ENCODE results near the gene CPT1A. TPM values are rescaled to one million over a fixed set of nuclear protein-coding genes. Genes with fewer than 3 reads are reported as not detected.

The CPT1A gene
- total RNA-seq, 2 experiments from 2014 or later: 28.8 to 32.9 TPM

GRCh38 chr11:68847395-68847794 is 5.7 kb upstream of the CPT1A start:
- POLR2A ChIA-PET: no interaction called here
- H3K4me1 Mint-ChIP-seq (ENCODE audit: low read depth): peaks cover 12% of the 10 kb centered on the region
- CTCF ChIA-PET: no interaction called here
- no peak overlapping the region for H3K4me3 Mint-ChIP-seq
- intact Hi-C loops (cut with micrococcal nuclease): loop anchor here (10.0 kb wide), 2 partner anchors 233 to 1357 kb away; partner anchors contain the start of gene FADD
- peaks cover 2% of the 10 kb centered on the region for H3K27me3 Mint-ChIP-seq
- DNase-seq: no peak
- no peaks in the 10 kb centered on the region for H3K9me3 Mint-ChIP-seq
- H3K36me3 Mint-ChIP-seq: no peaks in the 10 kb centered on the region
- no peak overlapping the region for H3K27ac Mint-ChIP-seq

DNA sequence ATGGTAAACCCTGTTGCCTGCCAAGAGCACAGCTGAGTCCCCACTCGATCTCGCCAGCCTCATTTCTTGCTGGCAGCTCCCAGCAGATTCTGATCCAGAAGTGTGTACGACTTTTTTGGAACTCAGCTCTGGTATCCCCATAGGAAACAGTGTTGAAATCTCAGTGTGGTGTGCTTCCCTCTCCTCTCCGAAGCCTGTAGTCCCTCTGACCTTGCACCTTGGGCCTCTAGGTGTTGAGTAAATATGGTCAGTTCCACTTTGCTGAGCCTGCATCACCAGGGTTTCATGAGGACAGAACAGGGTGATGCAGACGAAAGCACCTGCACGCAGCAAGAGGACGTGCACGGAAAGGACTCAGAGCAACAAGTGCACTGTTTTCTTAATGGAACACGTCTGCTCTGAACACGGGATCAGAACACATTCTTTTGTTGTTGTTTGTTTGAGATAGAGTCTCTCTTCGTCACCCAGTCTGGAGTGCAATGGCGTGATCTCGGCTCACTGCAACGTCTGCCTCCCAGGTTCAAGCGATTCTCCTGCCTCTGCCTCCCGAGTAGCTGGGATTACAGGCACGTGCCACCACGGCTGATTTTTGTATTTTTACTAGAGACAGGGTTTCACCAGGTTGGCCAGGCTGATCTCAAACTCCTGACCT is 3.8 kb upstream of the CPT1A start:
- no peak overlapping the region for H3K4me3 Mint-ChIP-seq
- intact Hi-C loops (cut with micrococcal nuclease): loop anchor here (10.0 kb wide), 2 partner anchors 231 to 1359 kb away; partner anchors contain the start of gene FADD
- POLR2A ChIA-PET: no interaction called here
- no peak for DNase-seq
- no peak overlapping the region for H3K27ac Mint-ChIP-seq
- H3K9me3 Mint-ChIP-seq: no peaks in the 10 kb centered on the region
- CTCF ChIA-PET: interaction anchor here (3.6 kb wide), 1 partner anchor 47 kb away, joined by 29 read pairs; no protein-coding TSS in a partner anchor
- H3K36me3 Mint-ChIP-seq: no peaks in the 10 kb centered on the region
- peaks cover 12% of the 10 kb centered on the region for H3K4me1 Mint-ChIP-seq (ENCODE audit: low read depth)
- H3K27me3 Mint-ChIP-seq: peaks cover 2% of the 10 kb centered on the region

- Mint-ChIP-seq H3K27ac (no peak overlapping the region), H3K27me3 (peaks cover 2% of the 10 kb centered on the region), H3K4me3 (no peak overlapping the region), H3K9me3 (no peaks in the 10 kb centered on the region), H3K36me3 (no peaks in the 10 kb centered on the region), H3K4me1 (ENCODE audit: low read depth) (peaks cover 19% of the 10 kb centered on the region)
- ChIA-PET CTCF (interaction anchor here (0.8 to 3.6 kb wide), 14 partner anchors 8 to 261 kb away, joined by 3 to 29 read pairs (median 5); no protein-coding TSS in a partner anchor), POLR2A (no interaction called here)
- DNase-seq: no peak
- intact Hi-C loops (cut with micrococcal nuclease): loop anchor here (5.0 to 10.0 kb wide), 4 partner anchors 202 to 1360 kb away; partner anchors contain the start of genes FADD, PPP6R3 and TPCN2
Observed at GRCh38 chr11:68844801-68845200, 3.1 kb upstream of the CPT1A start.

GRCh38 chr11:68844376-68844775 is 2.7 kb upstream of the CPT1A start:
- intact Hi-C loops (cut with micrococcal nuclease): loop anchor here (5.0 to 10.0 kb wide), 4 partner anchors 203 to 1360 kb away; partner anchors contain the start of genes FADD, PPP6R3 and TPCN2
- Mint-ChIP-seq H3K27ac (no peak overlapping the region), H3K36me3 (no peaks in the 10 kb centered on the region), H3K4me1 (ENCODE audit: low read depth) (peaks cover 23% of the 10 kb centered on the region), H3K9me3 (no peaks in the 10 kb centered on the region), H3K4me3 (peak overlapping the region; percentile 87), H3K27me3 (peaks cover 2% of the 10 kb centered on the region)
- POLR2A ChIA-PET: no interaction called here
- CTCF ChIA-PET: interaction anchor here (0.7 to 3.6 kb wide), 17 partner anchors 9 to 260 kb away, joined by 3 to 29 read pairs (median 4); no protein-coding TSS in a partner anchor
- DNase-seq: no peak

GRCh38 chr11:68843703-68844312 is 2.1 kb upstream of the CPT1A start:
- H3K4me3 Mint-ChIP-seq: peak overlapping the region; percentile 87
- H3K36me3 Mint-ChIP-seq: no peaks in the 10 kb centered on the region
- DNase-seq: peak; percentile 87
- peaks cover 2% of the 10 kb centered on the region for H3K27me3 Mint-ChIP-seq
- intact Hi-C loops (cut with micrococcal nuclease): loop anchor here (5.0 to 10.0 kb wide), 4 partner anchors 203 to 1361 kb away; partner anchors contain the start of genes FADD, PPP6R3 and TPCN2
- H3K9me3 Mint-ChIP-seq: no peaks in the 10 kb centered on the region
- ChIA-PET POLR2A (interaction anchor here (0.6 kb wide), 1 partner anchor 59 kb away, joined by 3 read pairs; no protein-coding TSS in a partner anchor), CTCF (interaction anchor here (0.6 to 3.6 kb wide), 20 partner anchors 9 to 533 kb away, joined by 3 to 29 read pairs (median 4); no protein-coding TSS in a partner anchor)
- peaks cover 26% of the 10 kb centered on the region for H3K4me1 Mint-ChIP-seq (ENCODE audit: low read depth)
- peak overlapping the region; percentile 73 for H3K27ac Mint-ChIP-seq

GRCh38 chr11:68843052-68843561 is 1.4 kb upstream of the CPT1A start:
- Mint-ChIP-seq H3K36me3 (no peaks in the 10 kb centered on the region), H3K4me1 (ENCODE audit: low read depth) (peaks cover 31% of the 10 kb centered on the region), H3K27ac (peak overlapping the region; percentile 53), H3K4me3 (peak overlapping the region; percentile 87), H3K27me3 (no peaks in the 10 kb centered on the region), H3K9me3 (no peaks in the 10 kb centered on the region)
- intact Hi-C loops (cut with micrococcal nuclease): loop anchor here (5.0 to 10.0 kb wide), 4 partner anchors 204 to 1362 kb away; partner anchors contain the start of genes FADD, PPP6R3 and TPCN2
- ChIA-PET CTCF (interaction anchor here (0.6 to 3.6 kb wide), 13 partner anchors 10 to 532 kb away, joined by 3 to 29 read pairs (median 5); no protein-coding TSS in a partner anchor), POLR2A (interaction anchor here (0.6 kb wide), 1 partner anchor 60 kb away, joined by 3 read pairs; no protein-coding TSS in a partner anchor)
- peak; percentile 77 for DNase-seq

DNA sequence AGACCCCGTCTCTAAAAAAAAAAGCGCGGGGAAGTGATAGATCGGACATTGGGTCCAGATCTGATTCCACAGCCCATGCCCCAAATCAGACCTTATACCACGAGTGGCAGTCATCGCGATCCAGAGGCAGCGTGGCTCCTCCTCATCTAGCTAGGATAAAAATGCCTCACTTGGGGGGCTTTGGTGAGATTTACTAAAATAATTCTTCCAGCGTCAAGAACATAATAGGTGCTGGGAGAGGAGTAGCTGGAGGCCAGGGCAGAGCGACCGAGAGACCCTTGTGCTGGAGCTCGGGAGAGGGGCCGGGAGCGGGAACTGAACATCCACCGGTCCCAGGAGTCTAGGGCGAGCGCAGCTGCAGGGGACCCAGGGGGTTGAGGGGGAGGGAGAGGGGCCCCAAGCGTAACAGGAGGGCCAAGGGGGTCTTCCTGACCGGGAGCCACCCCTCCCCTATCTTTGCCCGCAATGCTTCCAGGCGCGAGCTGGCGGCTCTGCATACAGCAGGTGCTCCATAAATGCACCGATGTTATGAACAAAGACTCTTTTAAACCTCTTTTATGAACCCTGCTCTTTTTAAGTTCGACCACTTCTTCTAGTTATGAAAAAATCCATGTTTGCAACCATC is 823 bp upstream of the CPT1A start:
- H3K36me3 Mint-ChIP-seq: no peaks in the 10 kb centered on the region

GRCh38 chr11:68840661-68841653 is 759 bp downstream of the CPT1A start:
- CTCF ChIA-PET: no interaction called here
- H3K36me3 Mint-ChIP-seq: no peaks in the 10 kb centered on the region
- peaks cover 45% of the 10 kb centered on the region for H3K4me1 Mint-ChIP-seq (ENCODE audit: low read depth)
- H3K4me3 Mint-ChIP-seq: peak overlapping the region; percentile 78
- H3K27me3 Mint-ChIP-seq: no peaks in the 10 kb centered on the region
- intact Hi-C loops (cut with micrococcal nuclease): loop anchor here (5.0 to 10.0 kb wide), 4 partner anchors 206 to 1364 kb away; partner anchors contain the start of genes FADD, PPP6R3 and TPCN2
- H3K27ac Mint-ChIP-seq: peak overlapping the region; percentile 88
- no peaks in the 10 kb centered on the region for H3K9me3 Mint-ChIP-seq
- DNase-seq: peak; percentile 41
- POLR2A ChIA-PET: no interaction called here

More for the DNA sequence above, 823 bp upstream of the CPT1A start:
- H3K27me3 Mint-ChIP-seq: no peaks in the 10 kb centered on the region
- no peaks in the 10 kb centered on the region for H3K9me3 Mint-ChIP-seq
- intact Hi-C loops (cut with micrococcal nuclease): loop anchor here (5.0 to 10.0 kb wide), 4 partner anchors 205 to 1362 kb away; partner anchors contain the start of genes FADD, PPP6R3 and TPCN2
- DNase-seq: peak; percentile 15
- peaks cover 37% of the 10 kb centered on the region for H3K4me1 Mint-ChIP-seq (ENCODE audit: low read depth)
- peak overlapping the region; percentile 87 for H3K4me3 Mint-ChIP-seq
- CTCF ChIA-PET: interaction anchor here (0.7 to 3.6 kb wide), 7 partner anchors 17 to 232 kb away, joined by 3 to 29 read pairs (median 4); no protein-coding TSS in a partner anchor
- H3K27ac Mint-ChIP-seq: peak overlapping the region; percentile 53
- POLR2A ChIA-PET: no interaction called here

- CTCF ChIA-PET: no interaction called here
- POLR2A ChIA-PET: no interaction called here
- Mint-ChIP-seq H3K27me3 (no peaks in the 10 kb centered on the region), H3K36me3 (no peaks in the 10 kb centered on the region), H3K9me3 (no peaks in the 10 kb centered on the region), H3K4me1 (ENCODE audit: low read depth) (peaks cover 54% of the 10 kb centered on the region), H3K27ac (peak overlapping the region; percentile 88), H3K4me3 (peak overlapping the region; percentile 78)
- intact Hi-C loops (cut with micrococcal nuclease): loop anchor here (1.0 to 10.0 kb wide), 5 partner anchors 89 to 1365 kb away; partner anchors contain the start of genes FADD, PPP6R3, TESMIN and TPCN2
- peak; percentile 21 for DNase-seq
Observed at GRCh38 chr11:68839911-68840641, 1.6 kb downstream of the CPT1A start.

All from activated CD4-positive, alpha-beta memory T cell treated with anti-CD3 and anti-CD28 coated beads for 36 hours (primary cell).